Stimulated activated CD8-positive, alpha-beta memory T cell treated with anti-CD3 and anti-CD28 coated beads, Interleukin-15, amount 100 ng/mL, for 4 hours (primary cell): ENCODE data around the gene GSTM3.
A peak's percentile ranks its signal among the peaks of the same experiment; 100 is the strongest.
"Not testable (repeated sequence)": the region's sequence is repeated elsewhere in the genome, so short reads cannot be mapped to it uniquely, and the experiment has no call there.

ENCODE experiments used
- DNase-seq, 2 donors: peaks; one replicate each; pipeline ENCODE4 v3.0.0-alpha.2; 2020; ENCODE audit warnings: low read depth in 2 of 2

GSTM3 gene

GRCh38 chr1:109697861-109698260 is 43.0 kb downstream of the GSTM3 start:
- DNase-seq, result not testable (repeated sequence)

GRCh38 chr1:109697066-109697465 is 43.8 kb downstream of the GSTM3 start:
- no peak for DNase-seq

- not testable (repeated sequence) for DNase-seq
These were observed 45.7 kb downstream of the GSTM3 start for GRCh38 chr1:109695138-109695537.

GRCh38 chr1:109694400-109694799 is 46.4 kb downstream of the GSTM3 start:
- DNase-seq, result not testable (repeated sequence)

- no peak for DNase-seq
These were observed 49.1 kb downstream of the GSTM3 start for GRCh38 chr1:109691759-109692158.

GRCh38 chr1:109689844-109690405 is 50.9 kb downstream of the GSTM3 start:
- DNase-seq, result no peak

- peak in 1 of 2 donors; percentile 72 for DNase-seq
These were observed 53.0 kb downstream of the GSTM3 start, which contains the start of gene GSTM1 for GRCh38 chr1:109687641-109688499. GSTM1 (plus strand) TSS chr1:109687817; CDS start chr1:109687874, 57 bp downstream.

- not testable (repeated sequence) for DNase-seq
These were observed 53.7 kb downstream of the GSTM3 start for GRCh38 chr1:109687109-109687508.

GRCh38 chr1:109685890-109686289 is 54.9 kb downstream of the GSTM3 start:
- not testable (repeated sequence) for DNase-seq

- not testable (repeated sequence) for DNase-seq
These were observed 55.4 kb downstream of the GSTM3 start for GRCh38 chr1:109685399-109685798.

- not testable (repeated sequence) for DNase-seq
These were observed 56.1 kb downstream of the GSTM3 start for GRCh38 chr1:109684777-109685176.
